ENCODE measurements around the gene AACS. TPM values are rescaled to one million over a fixed set of nuclear protein-coding genes. Genes with fewer than 3 reads are reported as not detected.
"Not testable (repeated sequence)": the region's sequence is repeated elsewhere in the genome, so short reads cannot be mapped to it uniquely, and the experiment has no call there.

Gene AACS
- total RNA-seq, 1 experiment from 2014 or later = 17.8 TPM

- Histone ChIP-seq H3K27me3 (ENCODE audit: low read length) (no peaks in the 10 kb centered on the region), H3K4me2 (ENCODE audit: low read depth, low read length, poor library complexity, severe bottlenecking) (no peak overlapping the region), H3K27ac (ENCODE audit: low read length) (no peak overlapping the region)
Measured at GRCh38 chr12:125111403-125111802, 46.2 kb downstream of the AACS start.

GRCh38 chr12:125112614-125113013, 47.4 kb downstream of the AACS start:
- not testable (repeated sequence) for H2AFZ ChIP-seq (ENCODE audit: low read length); H3K27ac ChIP-seq (ENCODE audit: low read length); H3K9me3 ChIP-seq (ENCODE audit: low read length); H3K9me2 ChIP-seq (replicated peaks; ENCODE audit: insufficient read depth, low read length); H3K79me2 ChIP-seq (ENCODE audit: low read length); H3K4me3 ChIP-seq (ENCODE audit: low read length); H3K4me2 ChIP-seq (ENCODE audit: low read depth, low read length, poor library complexity, severe bottlenecking); DNase-seq; H3K27me3 ChIP-seq (ENCODE audit: low read length); H3K9ac ChIP-seq (ENCODE audit: low read length); H4K20me1 ChIP-seq (ENCODE audit: insufficient read depth, low read depth, low read length); H3K36me3 ChIP-seq (ENCODE audit: insufficient read depth, low read length)
- peaks cover 13% of the 10 kb centered on the region for H3K4me1 ChIP-seq (ENCODE audit: low read length)

More at GRCh38 chr12:125111403-125111802, 46.2 kb downstream of the AACS start:
- H3K79me2 ChIP-seq (ENCODE audit: low read length) = no peaks in the 10 kb centered on the region
- H2AFZ ChIP-seq (ENCODE audit: low read length) = no peak overlapping the region
- no peaks in the 10 kb centered on the region; the same call in 1 of the 2 replicates for H3K36me3 ChIP-seq (ENCODE audit: insufficient read depth, low read length)
- H4K20me1 ChIP-seq (ENCODE audit: insufficient read depth, low read depth, low read length) = no peaks in the 10 kb centered on the region
- H3K4me3 ChIP-seq (ENCODE audit: low read length) = no peak overlapping the region
- no peaks in the 10 kb centered on the region for H3K9me2 ChIP-seq (replicated peaks; ENCODE audit: insufficient read depth, low read length)
- no peak overlapping the region for H3K9ac ChIP-seq (ENCODE audit: low read length)
- peaks cover 13% of the 10 kb centered on the region for H3K4me1 ChIP-seq (ENCODE audit: low read length)
- no peaks in the 10 kb centered on the region for H3K9me3 ChIP-seq (ENCODE audit: low read length)
- DNase-seq = no peak

GRCh38 chr12:125113263-125113662, 48.0 kb downstream of the AACS start:
- Histone ChIP-seq H3K36me3 (ENCODE audit: insufficient read depth, low read length) (no peaks in the 10 kb centered on the region; the same call in 1 of the 2 replicates), H4K20me1 (ENCODE audit: insufficient read depth, low read depth, low read length) (no peaks in the 10 kb centered on the region), H3K4me3 (ENCODE audit: low read length) (no peak overlapping the region), H3K79me2 (ENCODE audit: low read length) (no peaks in the 10 kb centered on the region), H3K9ac (ENCODE audit: low read length) (no peak overlapping the region), H3K4me2 (ENCODE audit: low read depth, low read length, poor library complexity, severe bottlenecking) (no peak overlapping the region), H3K9me3 (ENCODE audit: low read length) (no peaks in the 10 kb centered on the region), H3K27ac (ENCODE audit: low read length) (no peak overlapping the region), H3K4me1 (ENCODE audit: low read length) (peaks cover 13% of the 10 kb centered on the region), H3K9me2 (replicated peaks; ENCODE audit: insufficient read depth, low read length) (no peaks in the 10 kb centered on the region), H2AFZ (ENCODE audit: low read length) (no peak overlapping the region), H3K27me3 (ENCODE audit: low read length) (no peaks in the 10 kb centered on the region)
- DNase-seq = no peak

GRCh38 chr12:125113789-125114188, 48.6 kb downstream of the AACS start:
- no peaks in the 10 kb centered on the region for H3K9me2 ChIP-seq (replicated peaks; ENCODE audit: insufficient read depth, low read length)
- no peak overlapping the region for H2AFZ ChIP-seq (ENCODE audit: low read length)
- no peak overlapping the region for H3K27ac ChIP-seq (ENCODE audit: low read length)
- H3K9me3 ChIP-seq (ENCODE audit: low read length) = no peaks in the 10 kb centered on the region
- H3K4me1 ChIP-seq (ENCODE audit: low read length) = peaks cover 13% of the 10 kb centered on the region
- no peak for DNase-seq
- no peaks in the 10 kb centered on the region for H3K79me2 ChIP-seq (ENCODE audit: low read length)
- no peak overlapping the region for H3K9ac ChIP-seq (ENCODE audit: low read length)
- H3K36me3 ChIP-seq (ENCODE audit: insufficient read depth, low read length) = no peaks in the 10 kb centered on the region; the same call in 1 of the 2 replicates
- no peaks in the 10 kb centered on the region for H4K20me1 ChIP-seq (ENCODE audit: insufficient read depth, low read depth, low read length)
- no peak overlapping the region for H3K4me3 ChIP-seq (ENCODE audit: low read length)
- no peak overlapping the region for H3K4me2 ChIP-seq (ENCODE audit: low read depth, low read length, poor library complexity, severe bottlenecking)
- H3K27me3 ChIP-seq (ENCODE audit: low read length) = no peaks in the 10 kb centered on the region

GRCh38 chr12:125114365-125115141, 49.3 kb downstream of the AACS start:
- no peak overlapping the region for H3K9ac ChIP-seq (ENCODE audit: low read length)
- no peak for DNase-seq
- no peaks in the 10 kb centered on the region for H3K9me3 ChIP-seq (ENCODE audit: low read length)
- H3K27ac ChIP-seq (ENCODE audit: low read length) = no peak overlapping the region
- no peaks in the 10 kb centered on the region for H3K79me2 ChIP-seq (ENCODE audit: low read length)
- H3K4me3 ChIP-seq (ENCODE audit: low read length) = no peak overlapping the region
- H2AFZ ChIP-seq (ENCODE audit: low read length) = no peak overlapping the region
- no peaks in the 10 kb centered on the region for H3K9me2 ChIP-seq (replicated peaks; ENCODE audit: insufficient read depth, low read length)
- no peaks in the 10 kb centered on the region for H4K20me1 ChIP-seq (ENCODE audit: insufficient read depth, low read depth, low read length)
- H3K4me2 ChIP-seq (ENCODE audit: low read depth, low read length, poor library complexity, severe bottlenecking) = no peak overlapping the region
- no peaks in the 10 kb centered on the region for H3K27me3 ChIP-seq (ENCODE audit: low read length)
- H3K4me1 ChIP-seq (ENCODE audit: low read length) = peaks cover 13% of the 10 kb centered on the region
- H3K36me3 ChIP-seq (ENCODE audit: insufficient read depth, low read length) = no peaks in the 10 kb centered on the region; the same call in 1 of the 2 replicates

- H3K9me3 ChIP-seq (ENCODE audit: low read length) = no peaks in the 10 kb centered on the region
- no peaks in the 10 kb centered on the region for H4K20me1 ChIP-seq (ENCODE audit: insufficient read depth, low read depth, low read length)
- H3K4me3 ChIP-seq (ENCODE audit: low read length) = no peak overlapping the region
- 0 out of 2 replicates have a peak, but pooled peaks cover 2% of the 10 kb centered on the region for H3K4me1 ChIP-seq (ENCODE audit: low read length)
- no peaks in the 10 kb centered on the region for H3K79me2 ChIP-seq (ENCODE audit: low read length)
- H3K4me2 ChIP-seq (ENCODE audit: low read depth, low read length, poor library complexity, severe bottlenecking) = no peak overlapping the region
- H3K27ac ChIP-seq (ENCODE audit: low read length) = no peak overlapping the region
- no peaks in the 10 kb centered on the region for H3K9me2 ChIP-seq (replicated peaks; ENCODE audit: insufficient read depth, low read length)
- H3K36me3 ChIP-seq (ENCODE audit: insufficient read depth, low read length) = no peaks in the 10 kb centered on the region
- H3K27me3 ChIP-seq (ENCODE audit: low read length) = no peaks in the 10 kb centered on the region
- DNase-seq = no peak
- no peak overlapping the region for H3K9ac ChIP-seq (ENCODE audit: low read length)
- H2AFZ ChIP-seq (ENCODE audit: low read length) = no peak overlapping the region
Measured at GRCh38 chr12:125120566-125120965, 55.3 kb downstream of the AACS start.

- no peaks in the 10 kb centered on the region for H3K27me3 ChIP-seq (ENCODE audit: low read length)
- no peak for DNase-seq
- H3K36me3 ChIP-seq (ENCODE audit: insufficient read depth, low read length) = no peaks in the 10 kb centered on the region
- no peaks in the 10 kb centered on the region for H3K9me2 ChIP-seq (replicated peaks; ENCODE audit: insufficient read depth, low read length)
- no peak overlapping the region for H3K4me2 ChIP-seq (ENCODE audit: low read depth, low read length, poor library complexity, severe bottlenecking)
- no peaks in the 10 kb centered on the region for H4K20me1 ChIP-seq (ENCODE audit: insufficient read depth, low read depth, low read length)
- H2AFZ ChIP-seq (ENCODE audit: low read length) = no peak overlapping the region
- H3K4me3 ChIP-seq (ENCODE audit: low read length) = no peak overlapping the region
- H3K79me2 ChIP-seq (ENCODE audit: low read length) = no peaks in the 10 kb centered on the region
- H3K9me3 ChIP-seq (ENCODE audit: low read length) = no peaks in the 10 kb centered on the region
- H3K27ac ChIP-seq (ENCODE audit: low read length) = no peak overlapping the region
- no peaks in the 10 kb centered on the region for H3K4me1 ChIP-seq (ENCODE audit: low read length)
- no peak overlapping the region for H3K9ac ChIP-seq (ENCODE audit: low read length)
Measured at GRCh38 chr12:125121106-125121505, 55.9 kb downstream of the AACS start.

- Histone ChIP-seq H3K36me3 (ENCODE audit: insufficient read depth, low read length) (no peaks in the 10 kb centered on the region), H3K9me3 (ENCODE audit: low read length) (no peaks in the 10 kb centered on the region), H4K20me1 (ENCODE audit: insufficient read depth, low read depth, low read length) (no peaks in the 10 kb centered on the region), H3K4me3 (ENCODE audit: low read length) (no peak overlapping the region), H3K27me3 (ENCODE audit: low read length) (no peaks in the 10 kb centered on the region), H3K9ac (ENCODE audit: low read length) (no peak overlapping the region), H3K4me1 (ENCODE audit: low read length) (no peaks in the 10 kb centered on the region), H3K4me2 (ENCODE audit: low read depth, low read length, poor library complexity, severe bottlenecking) (no peak overlapping the region), H2AFZ (ENCODE audit: low read length) (no peak overlapping the region), H3K9me2 (replicated peaks; ENCODE audit: insufficient read depth, low read length) (no peaks in the 10 kb centered on the region), H3K27ac (ENCODE audit: low read length) (no peak overlapping the region), H3K79me2 (ENCODE audit: low read length) (no peaks in the 10 kb centered on the region)
- DNase-seq = no peak
Measured at GRCh38 chr12:125122668-125123067, 57.4 kb downstream of the AACS start.
